HEK293 (cell line): ENCODE results near the gene WRAP73.
A peak's percentile ranks its signal among the peaks of the same experiment; 100 is the strongest.
"Not testable (repeated sequence)": the region's sequence is repeated elsewhere in the genome, so short reads cannot be mapped to it uniquely, and the experiment has no call there.

Source experiments
- CTCF ChIA-PET: fragments of 350-600 bp; formaldehyde crosslinking; extraction: SDS; loops from one replicate; lab custom pipeline; 2021; ENCODE audit warnings: antibody characterized with exemption; lab: Yijun Ruan, JAX
- POLR2A ChIA-PET: fragments of 300-600 bp; formaldehyde crosslinking; extraction: SDS; loops from one replicate; lab custom pipeline; 2020; ENCODE audit warnings: antibody characterized with exemption, inconsistent platforms; lab: Yijun Ruan, JAX
- H3K27ac ChIP-seq: fragments of 200-500 bp; sonication (Bioruptor generic); 2 replicates; pipeline ENCODE4 v1.5.1; 2014; ENCODE audit warnings: low read depth, low read length, control low read depth, inconsistent platforms; ENCODE audit errors: extremely low read depth
- H3K36me3 ChIP-seq, 2 experiments: fragments of 200-500 bp in 1 of 2; sonication (Bioruptor generic) in 1 of 2; 1 replicate in 1 of 2; 2 replicates in 1 of 2; pipeline ENCODE4 v1.5.1; 2014 to 2017; ENCODE audit warnings: inconsistent platforms in 2 of 2, low read length in 2 of 2; ENCODE audit not compliant: control insufficient read depth in 2 of 2, insufficient read depth in 1 of 2
- H3K4me1 ChIP-seq: fragments of 200-500 bp; sonication (Bioruptor generic); 2 replicates; pipeline ENCODE4 v1.5.1; 2014; ENCODE audit warnings: mild to moderate bottlenecking, low read length, inconsistent platforms; ENCODE audit not compliant: control insufficient read depth, insufficient read depth
- H3K4me3 ChIP-seq: 2 replicates; pipeline ENCODE4 v1.5.1; 2011; ENCODE audit warnings: low read depth, mild to moderate bottlenecking, control low read depth, low read length, moderate library complexity
- H3K9me3 ChIP-seq: fragments of 200-500 bp; sonication (Bioruptor generic); 2 replicates; pipeline ENCODE4 v1.5.1; 2014; ENCODE audit warnings: low read depth, low read length, inconsistent platforms; ENCODE audit not compliant: control insufficient read depth, insufficient read depth
- KLF17 ChIP-seq: fragments of 450-650 bp; formaldehyde crosslinking; IDR thresholded peaks from 2 replicates; pipeline ENCODE4 v1.5.1; 2016; ENCODE audit warnings: missing biosample characterization, missing genetic modification characterization
- KLF7 ChIP-seq: fragments of 450-650 bp; formaldehyde crosslinking; IDR thresholded peaks from 2 replicates; pipeline ENCODE4 v1.5.1; 2016; ENCODE audit warnings: missing biosample characterization, missing genetic modification characterization, borderline replicate concordance
- RBAK ChIP-seq: fragments of 450-650 bp; formaldehyde crosslinking; IDR thresholded peaks from 2 replicates; pipeline ENCODE4 v1.5.1; 2016; ENCODE audit warnings: missing biosample characterization, missing genetic modification characterization
- ZIC2 ChIP-seq: fragments of 450-650 bp; formaldehyde crosslinking; IDR thresholded peaks from 2 replicates; pipeline ENCODE4 v1.5.1; 2016; ENCODE audit warnings: missing biosample characterization, missing genetic modification characterization
- ZNF19 ChIP-seq: fragments of 450-650 bp; formaldehyde crosslinking; IDR thresholded peaks from 2 replicates; pipeline ENCODE4; 2016; ENCODE audit warnings: missing biosample characterization, missing genetic modification characterization, low read depth
- ZNF214 ChIP-seq: fragments of 450-650 bp; formaldehyde crosslinking; IDR thresholded peaks from 2 replicates; pipeline ENCODE4 v1.5.1; 2017; ENCODE audit warnings: missing biosample characterization, mild to moderate bottlenecking, missing genetic modification characterization, borderline replicate concordance
- ZNF274 ChIP-seq, 2 experiments: fragments of 200-500 bp in 1 of 2; fragments of 450-650 bp in 1 of 2; sonication (Bioruptor generic) in 1 of 2; formaldehyde crosslinking in 1 of 2; IDR thresholded peaks; 2 replicates each; pipeline versions ENCODE4 v1.5.1 to v1.6.1; 2014 to 2016; ENCODE audit warnings: borderline replicate concordance in 1 of 2, inconsistent platforms in 1 of 2, low read length in 1 of 2, missing biosample characterization in 1 of 2, missing genetic modification characterization in 1 of 2
- ZNF664 ChIP-seq: fragments of 450-650 bp; formaldehyde crosslinking; IDR thresholded peaks from 2 replicates; pipeline ENCODE4 v1.5.1; 2016; ENCODE audit warnings: missing biosample characterization, missing genetic modification characterization
- ZNF677 ChIP-seq: fragments of 450-650 bp; IDR thresholded peaks from 2 replicates; pipeline ENCODE4 v1.5.0; 2018; ENCODE audit warnings: missing biosample characterization, mild to moderate bottlenecking, missing genetic modification characterization, moderate library complexity
- ZNF777 ChIP-seq: fragments of 450-650 bp; formaldehyde crosslinking; IDR thresholded peaks from 2 replicates; pipeline ENCODE4 v1.5.1; 2017; ENCODE audit warnings: missing biosample characterization, missing genetic modification characterization, borderline replicate concordance
- ZNF837 ChIP-seq: fragments of 450-650 bp; formaldehyde crosslinking; IDR thresholded peaks from 2 replicates; pipeline ENCODE4 v1.5.1; 2016; ENCODE audit warnings: missing biosample characterization, missing genetic modification characterization
- ZSCAN23 ChIP-seq: fragments of 450-650 bp; formaldehyde crosslinking; IDR thresholded peaks from 2 replicates; pipeline ENCODE4 v1.5.1; 2016; ENCODE audit warnings: missing biosample characterization, missing genetic modification characterization
- TF ChIP-seq, protein P1 (sequence below): fragments of 450-650 bp; formaldehyde crosslinking; IDR thresholded peaks from 2 replicates; pipeline ENCODE4 v1.5.1; 2016; ENCODE audit warnings: missing biosample characterization, missing genetic modification characterization, borderline replicate concordance

Gene WRAP73

DNA sequence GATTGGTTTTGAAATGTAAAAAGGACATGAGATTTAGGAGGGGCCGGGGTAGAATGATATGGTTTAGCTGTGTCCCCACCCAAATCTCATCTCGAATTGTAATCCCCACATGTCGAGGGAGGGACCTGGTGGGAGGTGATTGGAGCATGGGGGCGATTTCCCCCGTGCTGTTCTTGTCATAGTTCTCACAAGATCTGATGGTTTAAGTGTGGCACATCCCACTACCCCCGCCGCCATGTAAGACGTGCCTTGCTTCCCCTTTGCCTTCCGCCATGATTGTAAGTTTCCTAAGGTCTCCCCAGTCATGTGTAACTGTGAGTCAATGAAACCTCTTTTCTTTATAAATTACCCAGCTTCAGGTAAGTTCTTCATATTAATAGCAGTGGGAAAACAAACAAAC lies 27.8 kb downstream of the WRAP73 start:
- H3K36me3 ChIP-seq, H3K9me3 ChIP-seq, H3K27ac ChIP-seq, POLR2A ChIA-PET, H3K4me1 ChIP-seq, H3K4me3 ChIP-seq: not testable (repeated sequence)
- CTCF ChIA-PET, result interaction anchor here (0.8 to 5.5 kb wide), 11 partner anchors 14 to 169 kb away, joined by 3 to 120 read pairs (median 6); no protein-coding TSS in a partner anchor
- 0 out of 2 replicates have a peak, but pooled peaks have one; percentile 51 for TF ChIP-seq ZNF677 (tag by site-specific recombination)

DNA sequence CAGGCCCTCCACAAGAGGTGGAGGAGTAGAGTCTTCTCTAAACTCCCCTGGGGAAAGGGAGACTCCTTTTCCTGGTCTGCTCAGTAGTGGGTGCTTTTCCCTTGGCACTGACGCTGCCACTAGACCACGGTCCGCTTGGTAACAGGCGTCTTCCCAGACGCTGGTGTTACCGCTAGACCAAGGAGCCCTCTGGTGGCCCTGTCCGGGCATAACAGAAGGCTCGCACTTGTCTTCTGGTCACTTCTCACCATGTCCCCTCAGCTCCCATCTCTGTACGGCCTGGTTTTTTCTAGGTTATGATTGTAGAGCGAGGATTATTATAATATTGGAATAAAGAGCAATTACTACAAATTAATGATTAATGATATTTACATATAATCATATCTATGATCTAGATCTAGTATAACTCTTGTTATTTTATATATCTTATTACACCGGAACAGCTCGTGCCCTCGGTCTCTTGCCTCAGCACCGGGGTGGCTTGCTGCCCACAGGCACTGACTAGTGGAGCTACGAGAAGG lies 28.7 kb downstream of the WRAP73 start:
- not testable (repeated sequence) for H3K4me1 ChIP-seq, H3K27ac ChIP-seq, H3K36me3 ChIP-seq, H3K9me3 ChIP-seq, H3K4me3 ChIP-seq
- CTCF ChIA-PET, result interaction anchor here (0.6 to 7.8 kb wide), 22 partner anchors 8 to 804 kb away, joined by 3 to 120 read pairs (median 5); no protein-coding TSS in a partner anchor
- POLR2A ChIA-PET, result interaction anchor here (1.2 kb wide), 2 partner anchors 11 to 130 kb away, joined by 3 read pairs; no protein-coding TSS in a partner anchor

GRCh38 chr1:3620708-3621107 lies 29.2 kb downstream of the WRAP73 start:
- Histone ChIP-seq H3K9me3 (no peaks in the 10 kb centered on the region), H3K4me1 (no peaks in the 10 kb centered on the region), H3K4me3 (no peak overlapping the region), H3K27ac (no peak overlapping the region), H3K36me3 (no peaks in the 10 kb centered on the region)
- TF ChIP-seq KLF17 (tag by site-specific recombination), result no peak
- TF ChIP-seq ZNF274 (IDR thresholded peaks at IDR 0.05; ENCODE audit: low read length), result no peak
- no peak for TF ChIP-seq ZNF274 (tag by site-specific recombination; IDR thresholded peaks at IDR 0.05; ENCODE audit: borderline replicate concordance)
- TF ChIP-seq ZSCAN23 (tag by site-specific recombination), result no peak
- TF ChIP-seq ZNF19, result no peak
- no peak for TF ChIP-seq ZNF214 (tag by site-specific recombination)
- TF ChIP-seq ZNF664 (tag by site-specific recombination), result no peak
- no peak for TF ChIP-seq KLF7 (tag by site-specific recombination)
- no peak for TF ChIP-seq RBAK (tag by site-specific recombination)
- no peak for TF ChIP-seq ZNF777 (tag by site-specific recombination)
- no peak for TF ChIP-seq ZIC2 (tag by site-specific recombination)
- TF ChIP-seq ZNF837, result no peak
- TF ChIP-seq, protein P1, sequence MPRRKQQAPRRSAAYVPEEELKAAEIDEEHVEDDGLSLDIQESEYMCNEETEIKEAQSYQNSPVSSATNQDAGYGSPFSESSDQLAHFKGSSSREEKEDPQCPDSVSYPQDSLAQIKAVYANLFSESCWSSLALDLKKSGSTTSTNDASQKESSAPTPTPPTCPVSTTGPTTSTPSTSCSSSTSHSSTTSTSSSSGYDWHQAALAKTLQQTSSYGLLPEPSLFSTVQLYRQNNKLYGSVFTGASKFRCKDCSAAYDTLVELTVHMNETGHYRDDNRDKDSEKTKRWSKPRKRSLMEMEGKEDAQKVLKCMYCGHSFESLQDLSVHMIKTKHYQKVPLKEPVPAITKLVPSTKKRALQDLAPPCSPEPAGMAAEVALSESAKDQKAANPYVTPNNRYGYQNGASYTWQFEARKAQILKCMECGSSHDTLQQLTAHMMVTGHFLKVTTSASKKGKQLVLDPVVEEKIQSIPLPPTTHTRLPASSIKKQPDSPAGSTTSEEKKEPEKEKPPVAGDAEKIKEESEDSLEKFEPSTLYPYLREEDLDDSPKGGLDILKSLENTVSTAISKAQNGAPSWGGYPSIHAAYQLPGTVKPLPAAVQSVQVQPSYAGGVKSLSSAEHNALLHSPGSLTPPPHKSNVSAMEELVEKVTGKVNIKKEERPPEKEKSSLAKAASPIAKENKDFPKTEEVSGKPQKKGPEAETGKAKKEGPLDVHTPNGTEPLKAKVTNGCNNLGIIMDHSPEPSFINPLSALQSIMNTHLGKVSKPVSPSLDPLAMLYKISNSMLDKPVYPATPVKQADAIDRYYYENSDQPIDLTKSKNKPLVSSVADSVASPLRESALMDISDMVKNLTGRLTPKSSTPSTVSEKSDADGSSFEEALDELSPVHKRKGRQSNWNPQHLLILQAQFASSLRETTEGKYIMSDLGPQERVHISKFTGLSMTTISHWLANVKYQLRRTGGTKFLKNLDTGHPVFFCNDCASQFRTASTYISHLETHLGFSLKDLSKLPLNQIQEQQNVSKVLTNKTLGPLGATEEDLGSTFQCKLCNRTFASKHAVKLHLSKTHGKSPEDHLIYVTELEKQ (tag by site-specific recombination), result no peak
- ChIA-PET POLR2A (interaction anchor here (1.2 kb wide), 2 partner anchors 11 to 130 kb away, joined by 3 read pairs; no protein-coding TSS in a partner anchor), CTCF (interaction anchor here (0.6 to 7.8 kb wide), 22 partner anchors 9 to 179 kb away, joined by 3 to 120 read pairs (median 6); no protein-coding TSS in a partner anchor)
